ENCODE results near the gene CCNI.
A peak's percentile ranks its signal among the peaks of the same experiment; 100 is the strongest.

The CCNI gene

GRCh38 chr4:77075869-77076799 lies at the start of gene CCNI:
TSS of gene CCNI (minus strand) at chr4:77075989. CDS start at chr4:77066362, 9,627 bp downstream.
- TF ChIP-seq MYC (IDR thresholded peaks at IDR 0.05; ENCODE audit: low read depth, low read length) = peak; percentile 47
- TF ChIP-seq MAX (IDR thresholded peaks at IDR 0.05; ENCODE audit: low read depth, low read length) = peak; percentile 36; the same call in 1 of the 2 replicates
- TF ChIP-seq CTCF (IDR thresholded peaks at IDR 0.05; ENCODE audit: low read depth, low read length) = no peak
- peak; percentile 65 for TF ChIP-seq POLR2A (IDR thresholded peaks at IDR 0.05; ENCODE audit: extremely low read depth, insufficient read length)
- H3K4me3 ChIP-seq (ENCODE audit: low read depth, low read length) = peak within 1 kb of the TSS; percentile 80
- DNase-seq (ENCODE audit: low read depth) = peak; percentile 96

GRCh38 chr4:77124576-77124975 lies 48.8 kb upstream of the CCNI start:
- H3K4me3 ChIP-seq (ENCODE audit: low read depth, low read length) = no peak overlapping the region
- DNase-seq (ENCODE audit: low read depth) = no peak
- TF ChIP-seq MYC (IDR thresholded peaks at IDR 0.05; ENCODE audit: low read depth, low read length) = no peak
- TF ChIP-seq CTCF (IDR thresholded peaks at IDR 0.05; ENCODE audit: low read depth, low read length) = no peak
- TF ChIP-seq POLR2A (IDR thresholded peaks at IDR 0.05; ENCODE audit: extremely low read depth, insufficient read length) = no peak
- TF ChIP-seq MAX (IDR thresholded peaks at IDR 0.05; ENCODE audit: low read depth, low read length) = no peak

GRCh38 chr4:77123411-77123810 lies 47.6 kb upstream of the CCNI start:
- TF ChIP-seq POLR2A (IDR thresholded peaks at IDR 0.05; ENCODE audit: extremely low read depth, insufficient read length) = no peak
- TF ChIP-seq MAX (IDR thresholded peaks at IDR 0.05; ENCODE audit: low read depth, low read length) = no peak
- TF ChIP-seq MYC (IDR thresholded peaks at IDR 0.05; ENCODE audit: low read depth, low read length) = no peak
- TF ChIP-seq CTCF (IDR thresholded peaks at IDR 0.05; ENCODE audit: low read depth, low read length) = no peak
- no peak overlapping the region for H3K4me3 ChIP-seq (ENCODE audit: low read depth, low read length)
- no peak for DNase-seq (ENCODE audit: low read depth)

GRCh38 chr4:77122656-77123055 lies 46.9 kb upstream of the CCNI start:
- no peak for DNase-seq (ENCODE audit: low read depth)
- H3K4me3 ChIP-seq (ENCODE audit: low read depth, low read length) = no peak overlapping the region
- TF ChIP-seq CTCF (IDR thresholded peaks at IDR 0.05; ENCODE audit: low read depth, low read length) = no peak
- TF ChIP-seq POLR2A (IDR thresholded peaks at IDR 0.05; ENCODE audit: extremely low read depth, insufficient read length) = no peak
- TF ChIP-seq MAX (IDR thresholded peaks at IDR 0.05; ENCODE audit: low read depth, low read length) = no peak
- TF ChIP-seq MYC (IDR thresholded peaks at IDR 0.05; ENCODE audit: low read depth, low read length) = no peak

- TF ChIP-seq MAX (IDR thresholded peaks at IDR 0.05; ENCODE audit: low read depth, low read length) (no peak), CTCF (IDR thresholded peaks at IDR 0.05; ENCODE audit: low read depth, low read length) (no peak)
- DNase-seq (ENCODE audit: low read depth) = no peak
- no peak overlapping the region for H3K4me3 ChIP-seq (ENCODE audit: low read depth, low read length)
Measured at GRCh38 chr4:77121736-77122240, 46.0 kb upstream of the CCNI start.

Data from NB4 (cell line).